CMK (cell line): Measurements from ENCODE around the gene TAGLN.
"Not testable (repeated sequence)": the region's sequence is repeated elsewhere in the genome, so short reads cannot be mapped to it uniquely, and the experiment has no call there.

ENCODE experiments used
- DNase-seq: peaks from one replicate; pipeline ENCODE4 v3.0.0-alpha.2; 2010; ENCODE audit warnings: low read depth

Gene TAGLN

GRCh38 chr11:117180661-117181585, 18.2 kb upstream of the TAGLN start:
- peak; percentile 15 for DNase-seq

GRCh38 chr11:117181586-117182550, 17.3 kb upstream of the TAGLN start:
- no peak for DNase-seq

GRCh38 chr11:117182551-117182935, 16.6 kb upstream of the TAGLN start:
- DNase-seq = no peak

GRCh38 chr11:117183178-117183577, 16.0 kb upstream of the TAGLN start:
- not testable (repeated sequence) for DNase-seq

- DNase-seq = no peak
These were observed 15.3 kb upstream of the TAGLN start for GRCh38 chr11:117183724-117184349.

GRCh38 chr11:117185736-117186430, 13.3 kb upstream of the TAGLN start:
- no peak for DNase-seq

- no peak for DNase-seq
These were observed 12.8 kb upstream of the TAGLN start for GRCh38 chr11:117186431-117186761.

- no peak for DNase-seq
These were observed 12.2 kb upstream of the TAGLN start for GRCh38 chr11:117187007-117187406.

GRCh38 chr11:117187428-117187798, 11.8 kb upstream of the TAGLN start:
- DNase-seq = no peak

GRCh38 chr11:117187799-117188481, 11.2 kb upstream of the TAGLN start:
- no peak for DNase-seq

- DNase-seq = no peak
These were observed 10.5 kb upstream of the TAGLN start for GRCh38 chr11:117188620-117189081.

- no peak for DNase-seq
These were observed 9.8 kb upstream of the TAGLN start for GRCh38 chr11:117189191-117189940.

GRCh38 chr11:117189941-117190544, 9.1 kb upstream of the TAGLN start:
- DNase-seq = no peak

- DNase-seq = no peak
These were observed 7.3 kb upstream of the TAGLN start for GRCh38 chr11:117191680-117192400.

GRCh38 chr11:117192401-117192875, 6.7 kb upstream of the TAGLN start:
- no peak for DNase-seq

GRCh38 chr11:117193130-117194020, 5.8 kb upstream of the TAGLN start:
- DNase-seq = no peak

GRCh38 chr11:117194267-117194666, 4.9 kb upstream of the TAGLN start:
- no peak for DNase-seq

- no peak for DNase-seq
These were observed 3.9 kb upstream of the TAGLN start for GRCh38 chr11:117195258-117195657.
